ENCODE results near the gene OGDH. TPM values are rescaled to one million over a fixed set of nuclear protein-coding genes. Genes with fewer than 3 reads are reported as not detected.

Gene OGDH
- total and polyA plus RNA-seq, 10 of the 15 experiments (the other 5 are each of a cell fraction or from before 2014, with no cell fraction given) = 4.1 to 103 (median 48.4) TPM

DNA sequence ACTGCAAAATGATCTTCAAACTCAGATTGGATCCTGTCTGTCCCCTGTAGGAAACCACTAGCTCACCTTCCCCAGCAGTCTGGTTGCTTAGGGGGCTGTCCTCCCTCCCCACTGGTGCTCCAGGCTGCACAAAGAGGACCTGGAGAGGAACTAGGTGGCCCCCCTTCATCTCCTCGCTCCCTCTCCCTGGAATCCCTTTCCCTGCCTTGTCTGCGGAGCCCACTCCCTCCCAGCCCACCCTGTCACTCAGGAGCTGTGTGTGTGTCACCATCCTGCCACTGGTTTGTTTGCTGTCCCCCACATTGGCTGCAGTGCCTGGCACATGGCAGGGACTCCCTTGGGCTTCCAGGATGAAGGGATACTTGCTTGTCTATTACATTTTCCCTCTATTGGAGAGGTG is 106.7 kb downstream of the OGDH start:
- Histone ChIP-seq H3K4me2 (ENCODE audit: control insufficient read depth, insufficient read depth) (no peak overlapping the region), H4K20me1 (ENCODE audit: control insufficient read depth, insufficient read depth) (no peaks in the 10 kb centered on the region), H3K9ac (ENCODE audit: control insufficient read depth, insufficient read depth, low read length) (no peak overlapping the region), H3K79me2 (ENCODE audit: control insufficient read depth, insufficient read depth, low read length) (no peaks in the 10 kb centered on the region), H3K9me3 (replicated peaks; ENCODE audit: control insufficient read depth, insufficient read depth, low read length) (no peaks in the 10 kb centered on the region), H3K4me1 (ENCODE audit: control insufficient read depth, insufficient read depth, low read length) (no peaks in the 10 kb centered on the region), H3K27ac (ENCODE audit: control insufficient read depth, insufficient read depth) (no peak overlapping the region), H2AFZ (ENCODE audit: control insufficient read depth, low read depth, low read length) (no peak overlapping the region), H3K27me3 (replicated peaks in 1 of 2; ENCODE audit: control insufficient read depth in 2 of 2, insufficient read depth in 2 of 2, low read length in 1 of 2) (no peaks in the 10 kb centered on the region), H3K36me3 (ENCODE audit: control insufficient read depth in 2 of 2, insufficient read depth in 2 of 2, low read length in 1 of 2) (peaks cover 0 to 2% of the 10 kb centered on the region in 2 experiments; a peak in 1 of 4 replicates), H3K4me3 (no peak overlapping the region)
- BruUV-seq (replicated peaks) = no TSS peak
- FAIRE-seq (no peak), ATAC-seq (no peak), DNase-seq (ENCODE audit: low read depth, low spot score) (no peak)
- ChIA-PET CTCF (no interaction called here), POLR2A (no interaction called here), SMC1A (ENCODE audit: uncharacterized antibody, unreplicated experiment) (interaction anchor here (0.9 kb wide), 1 partner anchor 59 kb away, joined by 3 read pairs; no protein-coding TSS in a partner anchor), RAD21 (ENCODE audit: unreplicated experiment) (no interaction called here)
- in situ Hi-C loops (cut with MboI) = no loop called here
- WGBS (ENCODE audit: insufficient coverage, insufficient replicate concordance, low lambda C conversion rate, missing lambda C conversion rate) = 86% methylated on average over 2 of the region's 2 CpGs
- no peak for TF ChIP-seq RCOR1 (conservative IDR thresholded peaks at IDR 0.05; ENCODE audit: low read depth, low read length)
- TF ChIP-seq YBX1 (IDR thresholded peaks at IDR 0.05) = no peak
- TF ChIP-seq, protein P1, sequence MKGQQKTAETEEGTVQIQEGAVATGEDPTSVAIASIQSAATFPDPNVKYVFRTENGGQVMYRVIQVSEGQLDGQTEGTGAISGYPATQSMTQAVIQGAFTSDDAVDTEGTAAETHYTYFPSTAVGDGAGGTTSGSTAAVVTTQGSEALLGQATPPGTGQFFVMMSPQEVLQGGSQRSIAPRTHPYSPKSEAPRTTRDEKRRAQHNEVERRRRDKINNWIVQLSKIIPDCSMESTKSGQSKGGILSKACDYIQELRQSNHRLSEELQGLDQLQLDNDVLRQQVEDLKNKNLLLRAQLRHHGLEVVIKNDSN (IDR thresholded peaks at IDR 0.05; ENCODE audit: borderline replicate concordance, extremely low read length, insufficient read depth, low read depth, low read length) = no peak
- TF ChIP-seq, protein P2, sequence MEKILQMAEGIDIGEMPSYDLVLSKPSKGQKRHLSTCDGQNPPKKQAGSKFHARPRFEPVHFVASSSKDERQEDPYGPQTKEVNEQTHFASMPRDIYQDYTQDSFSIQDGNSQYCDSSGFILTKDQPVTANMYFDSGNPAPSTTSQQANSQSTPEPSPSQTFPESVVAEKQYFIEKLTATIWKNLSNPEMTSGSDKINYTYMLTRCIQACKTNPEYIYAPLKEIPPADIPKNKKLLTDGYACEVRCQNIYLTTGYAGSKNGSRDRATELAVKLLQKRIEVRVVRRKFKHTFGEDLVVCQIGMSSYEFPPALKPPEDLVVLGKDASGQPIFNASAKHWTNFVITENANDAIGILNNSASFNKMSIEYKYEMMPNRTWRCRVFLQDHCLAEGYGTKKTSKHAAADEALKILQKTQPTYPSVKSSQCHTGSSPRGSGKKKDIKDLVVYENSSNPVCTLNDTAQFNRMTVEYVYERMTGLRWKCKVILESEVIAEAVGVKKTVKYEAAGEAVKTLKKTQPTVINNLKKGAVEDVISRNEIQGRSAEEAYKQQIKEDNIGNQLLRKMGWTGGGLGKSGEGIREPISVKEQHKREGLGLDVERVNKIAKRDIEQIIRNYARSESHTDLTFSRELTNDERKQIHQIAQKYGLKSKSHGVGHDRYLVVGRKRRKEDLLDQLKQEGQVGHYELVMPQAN (conservative IDR thresholded peaks at IDR 0.05) = no peak
- no peak for TF ChIP-seq POLR2AphosphoS5 (IDR thresholded peaks at IDR 0.05; ENCODE audit: low read length)
- TF ChIP-seq EZH2 (IDR thresholded peaks at IDR 0.05; ENCODE audit: borderline replicate concordance, control insufficient read depth, low read depth, low read length) = no peak
- TF ChIP-seq NR2F1 (conservative IDR thresholded peaks at IDR 0.05) = no peak
- TF ChIP-seq, protein P3, sequence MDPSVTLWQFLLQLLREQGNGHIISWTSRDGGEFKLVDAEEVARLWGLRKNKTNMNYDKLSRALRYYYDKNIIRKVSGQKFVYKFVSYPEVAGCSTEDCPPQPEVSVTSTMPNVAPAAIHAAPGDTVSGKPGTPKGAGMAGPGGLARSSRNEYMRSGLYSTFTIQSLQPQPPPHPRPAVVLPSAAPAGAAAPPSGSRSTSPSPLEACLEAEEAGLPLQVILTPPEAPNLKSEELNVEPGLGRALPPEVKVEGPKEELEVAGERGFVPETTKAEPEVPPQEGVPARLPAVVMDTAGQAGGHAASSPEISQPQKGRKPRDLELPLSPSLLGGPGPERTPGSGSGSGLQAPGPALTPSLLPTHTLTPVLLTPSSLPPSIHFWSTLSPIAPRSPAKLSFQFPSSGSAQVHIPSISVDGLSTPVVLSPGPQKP (IDR thresholded peaks at IDR 0.05; ENCODE audit: low read depth, low read length) = no peak
- TF ChIP-seq FOXM1 (IDR thresholded peaks at IDR 0.05; ENCODE audit: low read depth, low read length) = no peak
- TF ChIP-seq MYB (IDR thresholded peaks at IDR 0.05; ENCODE audit: borderline replicate concordance, low read depth, low read length) = no peak
- TF ChIP-seq RAD21 (IDR thresholded peaks at IDR 0.05; ENCODE audit: insufficient read depth, low read depth, low read length) = no peak
- no peak for TF ChIP-seq TARDBP (IDR thresholded peaks at IDR 0.05; ENCODE audit: borderline replicate concordance)
- no peak for TF ChIP-seq SUPT20H (IDR thresholded peaks at IDR 0.05; ENCODE audit: borderline replicate concordance, control insufficient read depth, low read depth, low read length)
- TF ChIP-seq, protein P4, sequence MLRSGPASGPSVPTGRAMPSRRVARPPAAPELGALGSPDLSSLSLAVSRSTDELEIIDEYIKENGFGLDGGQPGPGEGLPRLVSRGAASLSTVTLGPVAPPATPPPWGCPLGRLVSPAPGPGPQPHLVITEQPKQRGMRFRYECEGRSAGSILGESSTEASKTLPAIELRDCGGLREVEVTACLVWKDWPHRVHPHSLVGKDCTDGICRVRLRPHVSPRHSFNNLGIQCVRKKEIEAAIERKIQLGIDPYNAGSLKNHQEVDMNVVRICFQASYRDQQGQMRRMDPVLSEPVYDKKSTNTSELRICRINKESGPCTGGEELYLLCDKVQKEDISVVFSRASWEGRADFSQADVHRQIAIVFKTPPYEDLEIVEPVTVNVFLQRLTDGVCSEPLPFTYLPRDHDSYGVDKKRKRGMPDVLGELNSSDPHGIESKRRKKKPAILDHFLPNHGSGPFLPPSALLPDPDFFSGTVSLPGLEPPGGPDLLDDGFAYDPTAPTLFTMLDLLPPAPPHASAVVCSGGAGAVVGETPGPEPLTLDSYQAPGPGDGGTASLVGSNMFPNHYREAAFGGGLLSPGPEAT (IDR thresholded peaks at IDR 0.05; ENCODE audit: low read depth) = no peak
- no peak for TF ChIP-seq PAX5 (IDR thresholded peaks at IDR 0.05; ENCODE audit: borderline replicate concordance, low read depth, low read length)
- intact Hi-C loops (cut with micrococcal nuclease; ENCODE audit: unreplicated experiment) = no loop called here
